ENCODE measurements around the gene CEP72.

DNA sequence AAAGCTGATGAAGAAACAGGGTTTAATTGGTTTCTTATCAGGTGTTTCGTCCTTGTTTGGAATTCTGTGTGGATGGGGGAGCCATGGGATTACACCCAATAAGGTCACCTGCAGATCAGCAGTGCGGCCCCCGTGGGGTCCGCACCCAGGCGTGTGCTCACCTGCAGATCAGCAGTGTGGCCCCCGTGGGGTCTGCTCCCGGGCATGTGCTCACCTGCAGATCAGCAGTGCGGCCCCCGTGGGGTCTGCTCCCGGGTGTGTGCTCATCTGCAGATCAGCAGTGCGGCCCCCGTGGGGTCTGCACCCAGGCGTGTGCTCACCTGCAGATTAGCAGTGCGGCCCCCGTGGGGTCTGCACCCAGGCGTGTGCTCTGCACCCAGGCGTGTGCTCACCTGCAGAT is 41.7 kb upstream of the CEP72 start:
- TF ChIP-seq, protein P1, sequence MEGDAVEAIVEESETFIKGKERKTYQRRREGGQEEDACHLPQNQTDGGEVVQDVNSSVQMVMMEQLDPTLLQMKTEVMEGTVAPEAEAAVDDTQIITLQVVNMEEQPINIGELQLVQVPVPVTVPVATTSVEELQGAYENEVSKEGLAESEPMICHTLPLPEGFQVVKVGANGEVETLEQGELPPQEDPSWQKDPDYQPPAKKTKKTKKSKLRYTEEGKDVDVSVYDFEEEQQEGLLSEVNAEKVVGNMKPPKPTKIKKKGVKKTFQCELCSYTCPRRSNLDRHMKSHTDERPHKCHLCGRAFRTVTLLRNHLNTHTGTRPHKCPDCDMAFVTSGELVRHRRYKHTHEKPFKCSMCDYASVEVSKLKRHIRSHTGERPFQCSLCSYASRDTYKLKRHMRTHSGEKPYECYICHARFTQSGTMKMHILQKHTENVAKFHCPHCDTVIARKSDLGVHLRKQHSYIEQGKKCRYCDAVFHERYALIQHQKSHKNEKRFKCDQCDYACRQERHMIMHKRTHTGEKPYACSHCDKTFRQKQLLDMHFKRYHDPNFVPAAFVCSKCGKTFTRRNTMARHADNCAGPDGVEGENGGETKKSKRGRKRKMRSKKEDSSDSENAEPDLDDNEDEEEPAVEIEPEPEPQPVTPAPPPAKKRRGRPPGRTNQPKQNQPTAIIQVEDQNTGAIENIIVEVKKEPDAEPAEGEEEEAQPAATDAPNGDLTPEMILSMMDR (IDR thresholded peaks at IDR 0.05; ENCODE audit: low read depth, low read length, poor library complexity, severe bottlenecking), result no peak
- no peak for TF ChIP-seq EZH2phosphoT487 (IDR thresholded peaks at IDR 0.05; ENCODE audit: borderline replicate concordance, low read length)
